ENCODE results near the gene PPP1R9A. TPM values are rescaled to one million over a fixed set of nuclear protein-coding genes. Genes with fewer than 3 reads are reported as not detected.

Gene PPP1R9A
- polyA plus RNA-seq, 1 experiment = 0.02 TPM

GRCh38 chr7:95338832-95339231 is 431.4 kb downstream of the PPP1R9A start:
- CTCF ChIA-PET = no interaction called here
- no peak for DNase-seq (ENCODE audit: low read depth, low spot score)
- POLR2A ChIA-PET = no interaction called here

GRCh38 chr7:95340491-95340890 is 433.1 kb downstream of the PPP1R9A start:
- Histone ChIP-seq H3K9me3 (ENCODE audit: control insufficient read depth, insufficient read depth, low read length) (no peaks in the 10 kb centered on the region), H3K4me3 (ENCODE audit: low read depth, low read length) (no peak overlapping the region), H3K27ac (ENCODE audit: low read depth, low read length) (no peak overlapping the region), H3K27me3 (ENCODE audit: control insufficient read depth, insufficient read depth, low read length) (peaks cover 4% of the 10 kb centered on the region)
- CTCF ChIA-PET = interaction anchor here (1.0 kb wide), 1 partner anchor 204 kb away, joined by 4 read pairs; no protein-coding TSS in a partner anchor
- POLR2A ChIA-PET = no interaction called here
- TF ChIP-seq, protein P1, sequence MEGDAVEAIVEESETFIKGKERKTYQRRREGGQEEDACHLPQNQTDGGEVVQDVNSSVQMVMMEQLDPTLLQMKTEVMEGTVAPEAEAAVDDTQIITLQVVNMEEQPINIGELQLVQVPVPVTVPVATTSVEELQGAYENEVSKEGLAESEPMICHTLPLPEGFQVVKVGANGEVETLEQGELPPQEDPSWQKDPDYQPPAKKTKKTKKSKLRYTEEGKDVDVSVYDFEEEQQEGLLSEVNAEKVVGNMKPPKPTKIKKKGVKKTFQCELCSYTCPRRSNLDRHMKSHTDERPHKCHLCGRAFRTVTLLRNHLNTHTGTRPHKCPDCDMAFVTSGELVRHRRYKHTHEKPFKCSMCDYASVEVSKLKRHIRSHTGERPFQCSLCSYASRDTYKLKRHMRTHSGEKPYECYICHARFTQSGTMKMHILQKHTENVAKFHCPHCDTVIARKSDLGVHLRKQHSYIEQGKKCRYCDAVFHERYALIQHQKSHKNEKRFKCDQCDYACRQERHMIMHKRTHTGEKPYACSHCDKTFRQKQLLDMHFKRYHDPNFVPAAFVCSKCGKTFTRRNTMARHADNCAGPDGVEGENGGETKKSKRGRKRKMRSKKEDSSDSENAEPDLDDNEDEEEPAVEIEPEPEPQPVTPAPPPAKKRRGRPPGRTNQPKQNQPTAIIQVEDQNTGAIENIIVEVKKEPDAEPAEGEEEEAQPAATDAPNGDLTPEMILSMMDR (IDR thresholded peaks at IDR 0.05; ENCODE audit: low read depth, low read length) = no peak
- no peak for DNase-seq (ENCODE audit: low read depth, low spot score)

More at GRCh38 chr7:95338832-95339231, 431.4 kb downstream of the PPP1R9A start:
- Histone ChIP-seq H3K4me3 (ENCODE audit: low read depth, low read length) (no peak overlapping the region), H3K27me3 (ENCODE audit: control insufficient read depth, insufficient read depth, low read length) (peaks cover 4% of the 10 kb centered on the region), H3K27ac (ENCODE audit: low read depth, low read length) (no peak overlapping the region), H3K9me3 (ENCODE audit: control insufficient read depth, insufficient read depth, low read length) (no peaks in the 10 kb centered on the region)
- TF ChIP-seq, protein P1 (IDR thresholded peaks at IDR 0.05; ENCODE audit: low read depth, low read length) = no peak

GRCh38 chr7:95342029-95342428 is 434.6 kb downstream of the PPP1R9A start:
- TF ChIP-seq, protein P1 (IDR thresholded peaks at IDR 0.05; ENCODE audit: low read depth, low read length) = no peak
- Histone ChIP-seq H3K27me3 (ENCODE audit: control insufficient read depth, insufficient read depth, low read length) (peaks cover 4% of the 10 kb centered on the region), H3K27ac (ENCODE audit: low read depth, low read length) (no peak overlapping the region), H3K4me3 (ENCODE audit: low read depth, low read length) (no peak overlapping the region), H3K9me3 (ENCODE audit: control insufficient read depth, insufficient read depth, low read length) (no peaks in the 10 kb centered on the region)
- DNase-seq (ENCODE audit: low read depth, low spot score) = no peak
- ChIA-PET POLR2A (no interaction called here), CTCF (interaction anchor here (1.2 kb wide), 1 partner anchor 135 kb away, joined by 5 read pairs; no protein-coding TSS in a partner anchor)

- POLR2A ChIA-PET = no interaction called here
- H3K9me3 ChIP-seq (ENCODE audit: control insufficient read depth, insufficient read depth, low read length) = no peaks in the 10 kb centered on the region
- TF ChIP-seq, protein P1 (IDR thresholded peaks at IDR 0.05; ENCODE audit: low read depth, low read length) = no peak
- H3K27me3 ChIP-seq (ENCODE audit: control insufficient read depth, insufficient read depth, low read length) = peaks cover 4% of the 10 kb centered on the region
- H3K4me3 ChIP-seq (ENCODE audit: low read depth, low read length) = no peak overlapping the region
- no peak overlapping the region for H3K27ac ChIP-seq (ENCODE audit: low read depth, low read length)
- CTCF ChIA-PET = interaction anchor here (1.2 kb wide), 1 partner anchor 134 kb away, joined by 5 read pairs; no protein-coding TSS in a partner anchor
- no peak for DNase-seq (ENCODE audit: low read depth, low spot score)
Measured at GRCh38 chr7:95342642-95343307, 435.4 kb downstream of the PPP1R9A start.

Small RNA genes within 50 kb of the gene (small RNA-seq; reads per million reads assigned to genes)
- gene AC002429.1 (ENCODE audit: insufficient read length, low read depth) (not detected), gene HINT1P2 (ENCODE audit: insufficient read length, low read depth) (not detected), gene RNU4-16P (ENCODE audit: insufficient read length, low read depth) (not detected)

Data from AG04450 (cell line).